ENCODE measurements around the gene RIPOR2.

RIPOR2 gene

GRCh38 chr6:24832794-24833193, 103.0 kb downstream of the RIPOR2 start:
- Histone ChIP-seq H3K27me3 (ENCODE audit: low read depth, low read length) (no peaks in the 10 kb centered on the region), H2AFZ (ENCODE audit: low read depth, low read length) (no peak overlapping the region), H3K4me1 (ENCODE audit: low read length) (no peaks in the 10 kb centered on the region), H3K4me2 (ENCODE audit: low read length) (no peak overlapping the region), H3K36me3 (replicated peaks; ENCODE audit: low read depth, low read length) (peaks cover 53% of the 10 kb centered on the region), H3K27ac (ENCODE audit: low read length) (no peak overlapping the region), H3K9me3 (ENCODE audit: insufficient read depth, low read length) (no peaks in the 10 kb centered on the region), H4K20me1 (ENCODE audit: insufficient read depth, low read length) (no peaks in the 10 kb centered on the region), H3K4me3 (ENCODE audit: low read length) (no peak overlapping the region), H3K79me2 (ENCODE audit: low read length) (no peaks in the 10 kb centered on the region), H3K9ac (ENCODE audit: low read length) (no peak overlapping the region)
- TF ChIP-seq, protein P1, sequence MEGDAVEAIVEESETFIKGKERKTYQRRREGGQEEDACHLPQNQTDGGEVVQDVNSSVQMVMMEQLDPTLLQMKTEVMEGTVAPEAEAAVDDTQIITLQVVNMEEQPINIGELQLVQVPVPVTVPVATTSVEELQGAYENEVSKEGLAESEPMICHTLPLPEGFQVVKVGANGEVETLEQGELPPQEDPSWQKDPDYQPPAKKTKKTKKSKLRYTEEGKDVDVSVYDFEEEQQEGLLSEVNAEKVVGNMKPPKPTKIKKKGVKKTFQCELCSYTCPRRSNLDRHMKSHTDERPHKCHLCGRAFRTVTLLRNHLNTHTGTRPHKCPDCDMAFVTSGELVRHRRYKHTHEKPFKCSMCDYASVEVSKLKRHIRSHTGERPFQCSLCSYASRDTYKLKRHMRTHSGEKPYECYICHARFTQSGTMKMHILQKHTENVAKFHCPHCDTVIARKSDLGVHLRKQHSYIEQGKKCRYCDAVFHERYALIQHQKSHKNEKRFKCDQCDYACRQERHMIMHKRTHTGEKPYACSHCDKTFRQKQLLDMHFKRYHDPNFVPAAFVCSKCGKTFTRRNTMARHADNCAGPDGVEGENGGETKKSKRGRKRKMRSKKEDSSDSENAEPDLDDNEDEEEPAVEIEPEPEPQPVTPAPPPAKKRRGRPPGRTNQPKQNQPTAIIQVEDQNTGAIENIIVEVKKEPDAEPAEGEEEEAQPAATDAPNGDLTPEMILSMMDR (IDR thresholded peaks at IDR 0.05; ENCODE audit: low read depth, low read length), result no peak
- TF ChIP-seq EZH2phosphoT487 (IDR thresholded peaks at IDR 0.05; ENCODE audit: low read depth), result no peak

GRCh38 chr6:24831771-24832716, 103.7 kb downstream of the RIPOR2 start:
- Histone ChIP-seq H3K4me1 (ENCODE audit: low read length) (no peaks in the 10 kb centered on the region), H3K4me3 (ENCODE audit: low read length) (no peak overlapping the region), H3K36me3 (replicated peaks; ENCODE audit: low read depth, low read length) (peaks cover 58% of the 10 kb centered on the region), H3K9me3 (ENCODE audit: insufficient read depth, low read length) (no peaks in the 10 kb centered on the region), H3K4me2 (ENCODE audit: low read length) (no peak overlapping the region), H3K27ac (ENCODE audit: low read length) (no peak overlapping the region), H3K79me2 (ENCODE audit: low read length) (no peaks in the 10 kb centered on the region), H4K20me1 (ENCODE audit: insufficient read depth, low read length) (no peaks in the 10 kb centered on the region), H3K9ac (ENCODE audit: low read length) (no peak overlapping the region), H3K27me3 (ENCODE audit: low read depth, low read length) (no peaks in the 10 kb centered on the region), H2AFZ (ENCODE audit: low read depth, low read length) (no peak overlapping the region)
- TF ChIP-seq EZH2phosphoT487 (IDR thresholded peaks at IDR 0.05; ENCODE audit: low read depth), result no peak
- TF ChIP-seq, protein P1 (IDR thresholded peaks at IDR 0.05; ENCODE audit: low read depth, low read length), result no peak

DNA sequence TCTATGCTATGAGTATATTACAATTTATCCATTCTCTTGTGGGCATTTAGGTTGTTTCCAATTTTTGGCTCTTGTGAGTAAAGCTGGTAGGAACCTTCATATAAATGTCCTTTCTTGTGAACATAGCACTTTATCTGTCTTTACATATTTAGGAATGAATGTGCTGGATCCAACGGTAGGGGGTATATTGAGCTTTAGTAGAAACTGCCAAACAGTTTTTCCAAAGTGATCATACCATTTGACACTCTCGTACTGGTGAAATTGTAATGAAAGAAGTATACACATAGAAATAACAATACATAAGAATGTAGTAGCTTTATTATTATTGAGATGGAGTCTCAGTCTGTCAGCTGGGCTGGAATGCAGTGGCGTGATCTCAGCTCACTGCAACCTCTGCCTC, 106.1 kb downstream of the RIPOR2 start:
- Histone ChIP-seq H3K79me2 (ENCODE audit: low read length) (no peaks in the 10 kb centered on the region), H3K36me3 (replicated peaks; ENCODE audit: low read depth, low read length) (peaks cover 57% of the 10 kb centered on the region), H2AFZ (ENCODE audit: low read depth, low read length) (no peak overlapping the region), H3K9ac (ENCODE audit: low read length) (no peak overlapping the region), H3K27ac (ENCODE audit: low read length) (no peak overlapping the region), H3K9me3 (ENCODE audit: insufficient read depth, low read length) (no peaks in the 10 kb centered on the region), H3K4me3 (ENCODE audit: low read length) (no peak overlapping the region), H4K20me1 (ENCODE audit: insufficient read depth, low read length) (no peaks in the 10 kb centered on the region), H3K4me2 (ENCODE audit: low read length) (no peak overlapping the region), H3K4me1 (ENCODE audit: low read length) (no peaks in the 10 kb centered on the region), H3K27me3 (ENCODE audit: low read depth, low read length) (no peaks in the 10 kb centered on the region)
- TF ChIP-seq EZH2phosphoT487 (IDR thresholded peaks at IDR 0.05; ENCODE audit: low read depth), result no peak
- TF ChIP-seq, protein P1 (IDR thresholded peaks at IDR 0.05; ENCODE audit: low read depth, low read length), result no peak

- Histone ChIP-seq H3K4me1 (ENCODE audit: low read length) (no peaks in the 10 kb centered on the region), H4K20me1 (ENCODE audit: insufficient read depth, low read length) (peaks cover 6% of the 10 kb centered on the region; the same call in 1 of the 2 replicates), H3K4me2 (ENCODE audit: low read length) (no peak overlapping the region), H3K27ac (ENCODE audit: low read length) (no peak overlapping the region), H3K79me2 (ENCODE audit: low read length) (no peaks in the 10 kb centered on the region), H2AFZ (ENCODE audit: low read depth, low read length) (no peak overlapping the region), H3K4me3 (ENCODE audit: low read length) (no peak overlapping the region), H3K27me3 (ENCODE audit: low read depth, low read length) (no peaks in the 10 kb centered on the region), H3K9ac (ENCODE audit: low read length) (no peak overlapping the region), H3K9me3 (ENCODE audit: insufficient read depth, low read length) (no peaks in the 10 kb centered on the region), H3K36me3 (replicated peaks; ENCODE audit: low read depth, low read length) (peaks cover 61% of the 10 kb centered on the region)
- TF ChIP-seq EZH2phosphoT487 (IDR thresholded peaks at IDR 0.05; ENCODE audit: low read depth), result no peak
- TF ChIP-seq, protein P1 (IDR thresholded peaks at IDR 0.05; ENCODE audit: low read depth, low read length), result no peak
Measured at GRCh38 chr6:24827970-24828369, 107.8 kb downstream of the RIPOR2 start.

All from OCI-LY3 (cell line).